HL-60 (cell line): Measurements from ENCODE around the gene CABLES2.
A peak's percentile ranks its signal among the peaks of the same experiment; 100 is the strongest.

Experiments
- DNase-seq, 2 experiments: peaks; one replicate each; pipeline ENCODE4 v3.0.0-alpha.2; 2010 to 2020; ENCODE audit warnings: low read depth in 1 of 2, low spot score in 1 of 2
- H3K27ac ChIP-seq: fragments of 250-450 bp; sonication (Bioruptor Pico); replicated peaks from 2 replicates; pipeline ENCODE4 v1.5.1; 2020; ENCODE audit warnings: mild to moderate bottlenecking, moderate library complexity
- H3K27me3 ChIP-seq: fragments of 250-450 bp; sonication (Bioruptor Pico); 2 replicates; pipeline ENCODE4 v1.5.1; 2021; ENCODE audit warnings: mild to moderate bottlenecking, moderate library complexity; ENCODE audit not compliant: insufficient read depth, poor library complexity, severe bottlenecking
- H3K4me3 ChIP-seq: replicated peaks from 2 replicates; pipeline ENCODE4 v1.5.1; 2011; ENCODE audit warnings: mild to moderate bottlenecking, control low read depth, low read length; ENCODE audit not compliant: insufficient read depth
- CTCF ChIP-seq: IDR thresholded peaks from one replicate; pipeline ENCODE4 v1.5.1; 2011; ENCODE audit warnings: low read length, control low read depth, inconsistent platforms; ENCODE audit not compliant: insufficient read depth
- GABPA ChIP-seq: IDR thresholded peaks from 2 replicates; pipeline ENCODE4 v1.6.1; 2012; ENCODE audit warnings: low read depth
- POLR2AphosphoS5 ChIP-seq: IDR thresholded peaks from 2 replicates; pipeline ENCODE4 v1.6.1; 2012; ENCODE audit warnings: low read depth
- SPI1 ChIP-seq: IDR thresholded peaks from 2 replicates; pipeline ENCODE4 v1.6.1; 2012; ENCODE audit warnings: low read depth, mild to moderate bottlenecking, borderline replicate concordance
- TF ChIP-seq, protein P1 (sequence below): IDR thresholded peaks from 2 replicates; pipeline ENCODE4 v1.6.1; 2012; ENCODE audit warnings: low read depth; ENCODE audit not compliant: insufficient replicate concordance

CABLES2 gene

DNA sequence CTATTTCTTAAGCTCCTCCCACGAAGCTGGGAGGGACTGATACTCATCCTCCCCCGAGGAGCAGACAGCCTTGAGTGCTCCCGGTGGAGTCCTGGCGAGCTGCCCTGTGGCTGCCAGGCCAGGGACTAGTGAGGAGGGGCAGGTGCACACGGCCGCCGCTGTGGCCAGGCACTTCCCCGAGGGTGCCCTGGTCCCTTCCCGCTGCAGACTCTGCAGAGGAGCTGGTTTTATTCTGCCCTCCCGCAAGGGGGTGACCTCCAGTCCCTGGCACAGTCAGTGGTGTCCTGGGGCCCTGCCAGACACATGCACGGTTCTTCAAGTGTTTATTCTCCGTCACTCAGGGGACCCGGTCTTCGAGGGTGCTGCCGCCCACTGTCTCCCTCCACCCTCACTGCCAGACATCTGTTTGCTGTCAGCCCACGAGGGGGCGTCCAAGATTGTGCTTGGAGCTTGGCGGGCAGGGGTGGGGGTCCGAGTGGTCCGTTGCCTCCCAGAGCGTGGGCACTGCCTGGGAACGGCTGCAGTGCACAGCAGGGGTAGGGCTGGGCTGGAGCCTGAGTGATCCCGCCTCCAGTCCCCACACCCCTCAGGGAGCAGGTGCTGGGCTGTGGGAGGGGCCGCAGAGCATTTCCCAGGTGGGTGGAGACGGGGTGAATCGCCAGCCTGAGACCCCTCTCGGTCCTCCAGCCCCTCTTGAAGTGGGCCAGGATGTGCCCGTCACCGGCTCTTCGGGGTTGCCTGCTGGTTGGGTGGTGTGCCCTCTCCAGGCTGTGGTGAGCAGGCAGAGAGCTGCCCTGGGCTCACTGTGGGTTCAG is 3.1 kb upstream of the CABLES2 start:
- Histone ChIP-seq H3K27me3 (no peaks in the 10 kb centered on the region), H3K4me3 (no peak overlapping the region), H3K27ac (no peak overlapping the region)
- TF ChIP-seq CTCF (peak; percentile 12), GABPA (no peak)
- peak in 1 of 2 experiments; percentile 43 for DNase-seq

- H3K27ac ChIP-seq: no peak overlapping the region
- no peak overlapping the region for H3K4me3 ChIP-seq
- no peaks in the 10 kb centered on the region for H3K27me3 ChIP-seq
- DNase-seq: no peak
- TF ChIP-seq, protein P1, sequence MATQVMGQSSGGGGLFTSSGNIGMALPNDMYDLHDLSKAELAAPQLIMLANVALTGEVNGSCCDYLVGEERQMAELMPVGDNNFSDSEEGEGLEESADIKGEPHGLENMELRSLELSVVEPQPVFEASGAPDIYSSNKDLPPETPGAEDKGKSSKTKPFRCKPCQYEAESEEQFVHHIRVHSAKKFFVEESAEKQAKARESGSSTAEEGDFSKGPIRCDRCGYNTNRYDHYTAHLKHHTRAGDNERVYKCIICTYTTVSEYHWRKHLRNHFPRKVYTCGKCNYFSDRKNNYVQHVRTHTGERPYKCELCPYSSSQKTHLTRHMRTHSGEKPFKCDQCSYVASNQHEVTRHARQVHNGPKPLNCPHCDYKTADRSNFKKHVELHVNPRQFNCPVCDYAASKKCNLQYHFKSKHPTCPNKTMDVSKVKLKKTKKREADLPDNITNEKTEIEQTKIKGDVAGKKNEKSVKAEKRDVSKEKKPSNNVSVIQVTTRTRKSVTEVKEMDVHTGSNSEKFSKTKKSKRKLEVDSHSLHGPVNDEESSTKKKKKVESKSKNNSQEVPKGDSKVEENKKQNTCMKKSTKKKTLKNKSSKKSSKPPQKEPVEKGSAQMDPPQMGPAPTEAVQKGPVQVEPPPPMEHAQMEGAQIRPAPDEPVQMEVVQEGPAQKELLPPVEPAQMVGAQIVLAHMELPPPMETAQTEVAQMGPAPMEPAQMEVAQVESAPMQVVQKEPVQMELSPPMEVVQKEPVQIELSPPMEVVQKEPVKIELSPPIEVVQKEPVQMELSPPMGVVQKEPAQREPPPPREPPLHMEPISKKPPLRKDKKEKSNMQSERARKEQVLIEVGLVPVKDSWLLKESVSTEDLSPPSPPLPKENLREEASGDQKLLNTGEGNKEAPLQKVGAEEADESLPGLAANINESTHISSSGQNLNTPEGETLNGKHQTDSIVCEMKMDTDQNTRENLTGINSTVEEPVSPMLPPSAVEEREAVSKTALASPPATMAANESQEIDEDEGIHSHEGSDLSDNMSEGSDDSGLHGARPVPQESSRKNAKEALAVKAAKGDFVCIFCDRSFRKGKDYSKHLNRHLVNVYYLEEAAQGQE: no peak
- TF ChIP-seq GABPA: no peak
- no peak for TF ChIP-seq SPI1
These were observed 2.2 kb upstream of the CABLES2 start for GRCh38 chr20:62409086-62409853.

GRCh38 chr20:62408640-62409039 is 1.6 kb upstream of the CABLES2 start:
- no peaks in the 10 kb centered on the region for H3K27me3 ChIP-seq
- no peak overlapping the region for H3K27ac ChIP-seq
- no peak for DNase-seq
- TF ChIP-seq GABPA (no peak), SPI1 (no peak), POLR2AphosphoS5 (no peak), CTCF (no peak)
- TF ChIP-seq, protein P1: no peak
- H3K4me3 ChIP-seq: no peak overlapping the region

DNA sequence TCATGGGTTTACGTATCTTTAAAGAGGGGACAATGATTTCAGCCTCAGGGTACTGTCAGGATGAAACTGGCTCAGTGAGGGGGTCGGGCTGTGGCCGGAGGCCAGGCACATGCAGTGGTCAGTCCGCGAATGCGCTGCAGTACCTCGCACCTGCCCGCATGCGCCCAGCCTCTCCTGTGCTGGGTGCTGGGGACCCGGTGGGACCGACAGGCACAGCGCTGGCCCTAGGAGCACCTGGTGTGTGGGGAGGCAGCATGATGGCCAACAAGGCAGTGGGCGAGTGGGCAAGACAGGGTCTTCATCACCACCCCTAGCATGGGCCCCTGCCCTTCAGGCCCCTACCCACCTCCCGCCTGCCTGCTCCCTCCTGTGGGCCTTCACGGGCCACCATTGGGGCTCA is 970 bp upstream of the CABLES2 start:
- DNase-seq: no peak
- TF ChIP-seq CTCF (no peak), POLR2AphosphoS5 (no peak), SPI1 (no peak), GABPA (no peak)
- TF ChIP-seq, protein P1: no peak
- H3K4me3 ChIP-seq: no peak overlapping the region
- no peaks in the 10 kb centered on the region for H3K27me3 ChIP-seq
- H3K27ac ChIP-seq: peak overlapping the region; percentile 90
